ENCODE results near the gene TREH. TPM values are rescaled to one million over a fixed set of nuclear protein-coding genes. Genes with fewer than 3 reads are reported as not detected.

Gene TREH
- total RNA-seq, 1 experiment from 2014 or later: 0.15 TPM

DNA sequence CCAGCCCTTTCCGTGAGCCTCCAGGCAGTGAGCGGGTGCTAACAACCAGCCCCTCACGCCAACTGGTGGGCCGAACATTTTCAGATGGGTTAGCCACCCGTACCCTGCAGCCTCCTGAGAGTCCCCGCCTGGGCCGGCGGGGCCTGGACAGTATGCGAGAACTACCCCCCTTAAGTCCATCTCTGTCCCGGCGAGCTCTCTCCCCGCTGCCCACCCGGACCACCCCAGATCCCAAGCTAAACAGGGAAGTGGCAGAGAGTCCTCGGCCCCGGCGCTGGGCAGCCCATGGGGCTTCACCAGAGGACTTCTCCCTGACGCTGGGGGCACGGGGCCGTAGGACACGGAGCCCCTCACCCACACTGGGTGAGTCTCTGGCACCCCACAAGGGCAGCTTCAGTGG, 51.4 kb downstream of the TREH start:
- H3K9ac ChIP-seq (ENCODE audit: low read length): no peak overlapping the region
- no peak for DNase-seq (ENCODE audit: low read depth, low spot score)
- no peak overlapping the region for H3K27ac ChIP-seq (ENCODE audit: low read depth, low read length)
- H3K36me3 ChIP-seq (ENCODE audit: control insufficient read depth in 1 of 2, insufficient read depth in 2 of 2, low read length in 2 of 2): peaks cover 5 to 19% of the 10 kb centered on the region in 2 experiments; a peak in 2 of 4 replicates
- no peak overlapping the region for H3K4me3 ChIP-seq (replicated peaks in 1 of 2; ENCODE audit: low read depth in 1 of 2, low read length in 2 of 2)
- no peaks in the 10 kb centered on the region for H3K9me2 ChIP-seq (ENCODE audit: insufficient read depth)
- H3K4me1 ChIP-seq (ENCODE audit: control insufficient read depth in 1 of 2, insufficient read depth in 2 of 2, low read length in 2 of 2): peaks cover 31 to 32% of the 10 kb centered on the region in 2 experiments
- H3K79me2 ChIP-seq (ENCODE audit: insufficient read depth, low read length): no peaks in the 10 kb centered on the region
- no peak overlapping the region for H3K4me2 ChIP-seq (ENCODE audit: low read length)
- POLR2A ChIA-PET: no interaction called here
- intact Hi-C loops (cut with micrococcal nuclease): no loop called here
- no peaks in the 10 kb centered on the region for H3K27me3 ChIP-seq (ENCODE audit: insufficient read depth, low read length)
- ATAC-seq: no peak
- H3K9me3 ChIP-seq (ENCODE audit: control insufficient read depth in 1 of 2, insufficient read depth in 1 of 2, low read depth in 1 of 2, low read length in 2 of 2): no peaks in the 10 kb centered on the region
- RAD21 ChIA-PET (ENCODE audit: low non-redundant PET in 1 of 2, low total read pairs in 2 of 2, uncharacterized antibody in 2 of 2, unreplicated experiment in 2 of 2): no interaction called here
- no peaks in the 10 kb centered on the region for H4K20me1 ChIP-seq (ENCODE audit: insufficient read depth)
- TF ChIP-seq ELF1 (IDR thresholded peaks at IDR 0.05; ENCODE audit: borderline replicate concordance, low read depth) (no peak), EGR1 (IDR thresholded peaks at IDR 0.05; ENCODE audit: low read depth) (no peak), CEBPB (IDR thresholded peaks at IDR 0.05; ENCODE audit: low read depth) (no peak), CBX3 (IDR thresholded peaks at IDR 0.05; ENCODE audit: low read depth) (no peak), POLR2AphosphoS5 (IDR thresholded peaks at IDR 0.05; ENCODE audit: low read depth, low read length) (no peak), SRF (IDR thresholded peaks at IDR 0.05; ENCODE audit: low read depth) (no peak), EZH2 (IDR thresholded peaks at IDR 0.05) (no peak), SIN3A (IDR thresholded peaks at IDR 0.05; ENCODE audit: low read depth) (no peak), ZNF274 (IDR thresholded peaks at IDR 0.05; ENCODE audit: low read depth, low read length) (no peak), FOSL1 (IDR thresholded peaks at IDR 0.05; ENCODE audit: low read depth) (no peak), EZH2phosphoT487 (IDR thresholded peaks at IDR 0.05; ENCODE audit: borderline replicate concordance) (no peak), ZFX (IDR thresholded peaks at IDR 0.05) (no peak), POLR2A (IDR thresholded peaks at IDR 0.05; ENCODE audit: borderline replicate concordance, extremely low read depth, insufficient read depth, insufficient read length) (no peak), JUND (IDR thresholded peaks at IDR 0.05) (no peak), SP1 (IDR thresholded peaks at IDR 0.05; ENCODE audit: low read depth) (no peak), ZBTB33 (IDR thresholded peaks at IDR 0.05; ENCODE audit: extremely low read depth, insufficient replicate concordance, low read length) (no peak), RAD21 (IDR thresholded peaks at IDR 0.05; ENCODE audit: low read depth) (no peak)
- TF ChIP-seq, protein P1, sequence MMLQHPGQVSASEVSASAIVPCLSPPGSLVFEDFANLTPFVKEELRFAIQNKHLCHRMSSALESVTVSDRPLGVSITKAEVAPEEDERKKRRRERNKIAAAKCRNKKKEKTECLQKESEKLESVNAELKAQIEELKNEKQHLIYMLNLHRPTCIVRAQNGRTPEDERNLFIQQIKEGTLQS (IDR thresholded peaks at IDR 0.05): no peak
- TF ChIP-seq, protein P2, sequence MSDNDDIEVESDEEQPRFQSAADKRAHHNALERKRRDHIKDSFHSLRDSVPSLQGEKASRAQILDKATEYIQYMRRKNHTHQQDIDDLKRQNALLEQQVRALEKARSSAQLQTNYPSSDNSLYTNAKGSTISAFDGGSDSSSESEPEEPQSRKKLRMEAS (IDR thresholded peaks at IDR 0.05): no peak
- CTCF ChIA-PET: no interaction called here
- no peak overlapping the region for H2AFZ ChIP-seq (ENCODE audit: low read depth, low read length, poor library complexity, severe bottlenecking)
- BruUV-seq (replicated peaks): no TSS peak
